ENCODE results near the gene SPCS2.

- TF ChIP-seq FOXJ3 (CRISPR knock-in tag; IDR thresholded peaks at IDR 0.05; ENCODE audit: borderline replicate concordance): no peak
- TF ChIP-seq, protein P1, sequence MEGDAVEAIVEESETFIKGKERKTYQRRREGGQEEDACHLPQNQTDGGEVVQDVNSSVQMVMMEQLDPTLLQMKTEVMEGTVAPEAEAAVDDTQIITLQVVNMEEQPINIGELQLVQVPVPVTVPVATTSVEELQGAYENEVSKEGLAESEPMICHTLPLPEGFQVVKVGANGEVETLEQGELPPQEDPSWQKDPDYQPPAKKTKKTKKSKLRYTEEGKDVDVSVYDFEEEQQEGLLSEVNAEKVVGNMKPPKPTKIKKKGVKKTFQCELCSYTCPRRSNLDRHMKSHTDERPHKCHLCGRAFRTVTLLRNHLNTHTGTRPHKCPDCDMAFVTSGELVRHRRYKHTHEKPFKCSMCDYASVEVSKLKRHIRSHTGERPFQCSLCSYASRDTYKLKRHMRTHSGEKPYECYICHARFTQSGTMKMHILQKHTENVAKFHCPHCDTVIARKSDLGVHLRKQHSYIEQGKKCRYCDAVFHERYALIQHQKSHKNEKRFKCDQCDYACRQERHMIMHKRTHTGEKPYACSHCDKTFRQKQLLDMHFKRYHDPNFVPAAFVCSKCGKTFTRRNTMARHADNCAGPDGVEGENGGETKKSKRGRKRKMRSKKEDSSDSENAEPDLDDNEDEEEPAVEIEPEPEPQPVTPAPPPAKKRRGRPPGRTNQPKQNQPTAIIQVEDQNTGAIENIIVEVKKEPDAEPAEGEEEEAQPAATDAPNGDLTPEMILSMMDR (IDR thresholded peaks at IDR 0.05): no peak
- TF ChIP-seq USF2 (CRISPR knock-in tag; IDR thresholded peaks at IDR 0.05): no peak
- TF ChIP-seq, protein P2, sequence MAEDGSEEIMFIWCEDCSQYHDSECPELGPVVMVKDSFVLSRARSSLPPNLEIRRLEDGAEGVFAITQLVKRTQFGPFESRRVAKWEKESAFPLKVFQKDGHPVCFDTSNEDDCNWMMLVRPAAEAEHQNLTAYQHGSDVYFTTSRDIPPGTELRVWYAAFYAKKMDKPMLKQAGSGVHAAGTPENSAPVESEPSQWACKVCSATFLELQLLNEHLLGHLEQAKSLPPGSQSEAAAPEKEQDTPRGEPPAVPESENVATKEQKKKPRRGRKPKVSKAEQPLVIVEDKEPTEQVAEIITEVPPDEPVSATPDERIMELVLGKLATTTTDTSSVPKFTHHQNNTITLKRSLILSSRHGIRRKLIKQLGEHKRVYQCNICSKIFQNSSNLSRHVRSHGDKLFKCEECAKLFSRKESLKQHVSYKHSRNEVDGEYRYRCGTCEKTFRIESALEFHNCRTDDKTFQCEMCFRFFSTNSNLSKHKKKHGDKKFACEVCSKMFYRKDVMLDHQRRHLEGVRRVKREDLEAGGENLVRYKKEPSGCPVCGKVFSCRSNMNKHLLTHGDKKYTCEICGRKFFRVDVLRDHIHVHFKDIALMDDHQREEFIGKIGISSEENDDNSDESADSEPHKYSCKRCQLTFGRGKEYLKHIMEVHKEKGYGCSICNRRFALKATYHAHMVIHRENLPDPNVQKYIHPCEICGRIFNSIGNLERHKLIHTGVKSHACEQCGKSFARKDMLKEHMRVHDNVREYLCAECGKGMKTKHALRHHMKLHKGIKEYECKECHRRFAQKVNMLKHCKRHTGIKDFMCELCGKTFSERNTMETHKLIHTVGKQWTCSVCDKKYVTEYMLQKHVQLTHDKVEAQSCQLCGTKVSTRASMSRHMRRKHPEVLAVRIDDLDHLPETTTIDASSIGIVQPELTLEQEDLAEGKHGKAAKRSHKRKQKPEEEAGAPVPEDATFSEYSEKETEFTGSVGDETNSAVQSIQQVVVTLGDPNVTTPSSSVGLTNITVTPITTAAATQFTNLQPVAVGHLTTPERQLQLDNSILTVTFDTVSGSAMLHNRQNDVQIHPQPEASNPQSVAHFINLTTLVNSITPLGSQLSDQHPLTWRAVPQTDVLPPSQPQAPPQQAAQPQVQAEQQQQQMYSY (CRISPR knock-in tag; IDR thresholded peaks at IDR 0.05): no peak
- no peak for TF ChIP-seq ZNF396 (CRISPR knock-in tag; IDR thresholded peaks at IDR 0.05; ENCODE audit: borderline replicate concordance)
- no peak for TF ChIP-seq NR3C1 (CRISPR knock-in tag; conservative IDR thresholded peaks at IDR 0.05; ENCODE audit: low read depth)
- no peak for TF ChIP-seq JUN (CRISPR knock-in tag; IDR thresholded peaks at IDR 0.05)
- TF ChIP-seq ZBTB21 (CRISPR knock-in tag; IDR thresholded peaks at IDR 0.05; ENCODE audit: borderline replicate concordance): no peak
- no peak for TF ChIP-seq ZNF416 (CRISPR knock-in tag; IDR thresholded peaks at IDR 0.05)
- TF ChIP-seq ZNF423 (CRISPR knock-in tag; IDR thresholded peaks at IDR 0.05): no peak
- no peak for TF ChIP-seq CBFB (CRISPR knock-in tag; IDR thresholded peaks at IDR 0.05; ENCODE audit: low read depth)
- no peak for TF ChIP-seq FOXP1 (CRISPR knock-in tag; IDR thresholded peaks at IDR 0.05; ENCODE audit: borderline replicate concordance)
Measured at GRCh38 chr11:74980634-74981033, 31.6 kb downstream of the SPCS2 start.
